Panc1 (cell line): Measurements from ENCODE around the gene LHX2. TPM values are rescaled to one million over a fixed set of nuclear protein-coding genes. Genes with fewer than 3 reads are reported as not detected.

Experiments
- ATAC-seq: fragments of 200-7000 bp; cut with Tn5 transposase; 2 replicates; pipeline ENCODE4 v1.9.1; 2020; ENCODE audit warnings: mild to moderate bottlenecking, moderate library complexity
- BruUV-seq: library from RNA; stranded (reverse); fragments of 400-500 nt; replicated peaks from 2 replicates; lab custom pipeline; 2021; lab: Mats Ljungman, UMichigan
- CTCF ChIA-PET: fragments of 300-600 bp; sonication (Branson Sonifier 250); formaldehyde crosslinking; loops from one replicate; lab custom pipeline; 2022; ENCODE audit warnings: antibody characterized with exemption; lab: Charles Lee
- POLR2A ChIA-PET: fragments of 300-600 bp; sonication (Branson Sonifier 250); formaldehyde crosslinking; loops from one replicate; lab custom pipeline; 2022; ENCODE audit warnings: antibody characterized with exemption; lab: Charles Lee
- DNase-seq: peaks from one replicate; pipeline ENCODE4 v3.0.0-alpha.2; 2010; ENCODE audit warnings: low read depth, low spot score
- H3K27ac ChIP-seq: 2 replicates; pipeline ENCODE4 v1.5.1; 2011; ENCODE audit warnings: mild to moderate bottlenecking, low read length, inconsistent platforms
- H3K27me3 ChIP-seq: fragments of 200-500 bp; sonication (Bioruptor generic); 2 replicates; pipeline ENCODE4 v1.6.0; 2014; ENCODE audit warnings: low read length, inconsistent platforms; ENCODE audit not compliant: control insufficient read depth, insufficient read depth
- H3K36me3 ChIP-seq: fragments of 200-500 bp; sonication (Bioruptor generic); 2 replicates; pipeline ENCODE4 v1.5.1; 2014; ENCODE audit warnings: inconsistent platforms, mild to moderate bottlenecking, low read length, moderate library complexity; ENCODE audit not compliant: control insufficient read depth, insufficient read depth
- H3K4me1 ChIP-seq: 2 replicates; pipeline ENCODE4 v1.5.1; 2011; ENCODE audit warnings: inconsistent platforms, mild to moderate bottlenecking, low read length, moderate library complexity; ENCODE audit not compliant: control insufficient read depth, insufficient read depth
- H3K4me3 ChIP-seq, 2 experiments: 2 replicates each; pipeline ENCODE4 v1.5.1; 2011 to 2012; ENCODE audit warnings: low read depth in 2 of 2, low read length in 2 of 2, mild to moderate bottlenecking in 2 of 2, inconsistent platforms in 1 of 2, moderate library complexity in 1 of 2
- H3K9me3 ChIP-seq: fragments of 200-500 bp; sonication (Bioruptor generic); 2 replicates; pipeline ENCODE4 v1.5.1; 2014; ENCODE audit warnings: low read depth, mild to moderate bottlenecking, inconsistent platforms, low read length, moderate library complexity; ENCODE audit not compliant: control insufficient read depth, insufficient read depth
- CTCF ChIP-seq: fragments of 450-650 bp; IDR thresholded peaks from 2 replicates; pipeline ENCODE4 v1.5.1; 2017; ENCODE audit warnings: mild to moderate bottlenecking
- POLR2AphosphoS5 ChIP-seq: IDR thresholded peaks from 2 replicates; pipeline ENCODE4 v1.6.1; 2012; ENCODE audit warnings: mild to moderate bottlenecking, low read depth, low read length, moderate library complexity
- SIN3A ChIP-seq: IDR thresholded peaks from 2 replicates; pipeline ENCODE4 v1.6.1; 2012; ENCODE audit warnings: low read depth, mild to moderate bottlenecking, low read length, moderate library complexity, borderline replicate concordance; ENCODE audit not compliant: insufficient read depth
- TCF7L2 ChIP-seq: IDR thresholded peaks from 2 replicates; pipeline ENCODE4 v1.6.1; 2011; ENCODE audit warnings: mild to moderate bottlenecking, low read depth, low read length, inconsistent platforms
- in situ Hi-C: cut with HindIII; loops from 2 replicates; pipeline ENCODE4 v1.10.0; 2016; ENCODE audit warnings: low sequenced_read_pairs, low pct_unique_long_range_greater_than_20kb
- intact Hi-C: fragments of 100-400 bp; cut with micrococcal nuclease; formaldehyde crosslinking; loops from one replicate; pipeline ENCODE4 v1.10.0; 2022; ENCODE audit not compliant: unreplicated experiment
- total RNA-seq: library from RNA; stranded (reverse); gene quantifications from one replicate; pipeline ENCODE4 v1.2.1, GENCODE V29; 2021; ENCODE audit not compliant: unreplicated experiment
- TF ChIP-seq, protein P1 (sequence below), 2 experiments: IDR thresholded peaks; 2 replicates each; pipeline ENCODE4 v1.6.1; 2011 to 2012; ENCODE audit warnings: low read depth in 2 of 2, control low read depth in 1 of 2, low read length in 1 of 2, mild to moderate bottlenecking in 1 of 2, moderate library complexity in 1 of 2; ENCODE audit not compliant: insufficient read depth in 1 of 2

LHX2 gene
- total RNA-seq, 1 experiment from 2014 or later: 0.36 TPM

- CTCF ChIA-PET: no interaction called here
- in situ Hi-C loops: no loop called here
- BruUV-seq: no TSS peak
- Histone ChIP-seq H3K4me3 (no peak overlapping the region), H3K36me3 (no peaks in the 10 kb centered on the region), H3K4me1 (no peaks in the 10 kb centered on the region), H3K27ac (no peak overlapping the region), H3K27me3 (peaks cover 5% of the 10 kb centered on the region), H3K9me3 (no peaks in the 10 kb centered on the region)
- DNase-seq (no peak), ATAC-seq (no peak)
- TF ChIP-seq CTCF (no peak), SIN3A (no peak), TCF7L2 (no peak), POLR2AphosphoS5 (no peak)
- TF ChIP-seq, protein P1, sequence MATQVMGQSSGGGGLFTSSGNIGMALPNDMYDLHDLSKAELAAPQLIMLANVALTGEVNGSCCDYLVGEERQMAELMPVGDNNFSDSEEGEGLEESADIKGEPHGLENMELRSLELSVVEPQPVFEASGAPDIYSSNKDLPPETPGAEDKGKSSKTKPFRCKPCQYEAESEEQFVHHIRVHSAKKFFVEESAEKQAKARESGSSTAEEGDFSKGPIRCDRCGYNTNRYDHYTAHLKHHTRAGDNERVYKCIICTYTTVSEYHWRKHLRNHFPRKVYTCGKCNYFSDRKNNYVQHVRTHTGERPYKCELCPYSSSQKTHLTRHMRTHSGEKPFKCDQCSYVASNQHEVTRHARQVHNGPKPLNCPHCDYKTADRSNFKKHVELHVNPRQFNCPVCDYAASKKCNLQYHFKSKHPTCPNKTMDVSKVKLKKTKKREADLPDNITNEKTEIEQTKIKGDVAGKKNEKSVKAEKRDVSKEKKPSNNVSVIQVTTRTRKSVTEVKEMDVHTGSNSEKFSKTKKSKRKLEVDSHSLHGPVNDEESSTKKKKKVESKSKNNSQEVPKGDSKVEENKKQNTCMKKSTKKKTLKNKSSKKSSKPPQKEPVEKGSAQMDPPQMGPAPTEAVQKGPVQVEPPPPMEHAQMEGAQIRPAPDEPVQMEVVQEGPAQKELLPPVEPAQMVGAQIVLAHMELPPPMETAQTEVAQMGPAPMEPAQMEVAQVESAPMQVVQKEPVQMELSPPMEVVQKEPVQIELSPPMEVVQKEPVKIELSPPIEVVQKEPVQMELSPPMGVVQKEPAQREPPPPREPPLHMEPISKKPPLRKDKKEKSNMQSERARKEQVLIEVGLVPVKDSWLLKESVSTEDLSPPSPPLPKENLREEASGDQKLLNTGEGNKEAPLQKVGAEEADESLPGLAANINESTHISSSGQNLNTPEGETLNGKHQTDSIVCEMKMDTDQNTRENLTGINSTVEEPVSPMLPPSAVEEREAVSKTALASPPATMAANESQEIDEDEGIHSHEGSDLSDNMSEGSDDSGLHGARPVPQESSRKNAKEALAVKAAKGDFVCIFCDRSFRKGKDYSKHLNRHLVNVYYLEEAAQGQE (IDR thresholded peaks at IDR 0.05; ENCODE audit: insufficient read depth in 1 of 2, low read depth in 2 of 2, low read length in 1 of 2): no peak
- intact Hi-C loops: no loop called here
- POLR2A ChIA-PET: no interaction called here
Observed at GRCh38 chr9:124012368-124013301, 1.1 kb downstream of the LHX2 start.

DNA sequence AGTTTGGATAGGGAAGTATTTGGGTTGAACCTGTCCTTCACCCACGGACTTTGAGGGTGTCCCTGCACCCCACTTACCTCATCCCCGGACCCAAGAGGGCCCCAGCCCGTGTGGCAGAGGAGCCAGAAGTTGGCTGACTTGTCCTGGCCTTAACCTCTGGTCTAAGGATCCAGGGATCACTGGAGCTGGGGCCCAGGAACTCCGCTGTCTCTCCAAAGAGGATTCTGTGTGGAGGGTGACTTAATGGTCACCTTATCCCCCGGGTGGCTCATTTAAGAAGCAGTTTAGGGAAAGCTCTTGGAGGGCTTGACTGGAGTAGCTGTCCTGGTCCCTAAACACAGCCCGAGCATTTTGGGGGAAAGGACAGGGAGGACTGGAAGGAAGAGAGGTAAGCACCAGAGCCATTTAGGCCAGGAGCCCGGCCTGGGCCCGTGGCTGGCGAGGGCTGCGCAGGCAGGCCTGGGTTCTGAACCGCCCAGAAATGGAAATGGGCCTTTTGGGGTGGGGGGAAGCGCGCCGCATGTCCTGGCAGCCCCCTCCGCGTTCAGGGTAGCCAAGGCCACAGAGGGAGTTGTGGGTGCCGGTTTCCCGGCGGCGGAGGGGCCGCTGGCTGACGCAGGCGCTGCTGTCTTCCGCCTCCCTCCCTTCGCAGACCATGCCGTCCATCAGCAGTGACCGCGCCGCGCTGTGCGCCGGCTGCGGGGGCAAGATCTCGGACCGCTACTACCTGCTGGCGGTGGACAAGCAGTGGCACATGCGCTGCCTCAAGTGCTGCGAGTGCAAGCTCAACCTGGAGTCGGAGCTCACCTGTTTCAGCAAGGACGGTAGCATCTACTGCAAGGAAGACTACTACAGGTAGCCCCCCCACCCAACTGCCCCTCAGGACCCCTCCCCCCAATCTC lies 2.0 kb downstream of the LHX2 start:
- ChIA-PET POLR2A (no interaction called here), CTCF (no interaction called here)
- Histone ChIP-seq H3K4me3 (no peak overlapping the region), H3K36me3 (no peaks in the 10 kb centered on the region), H3K9me3 (no peaks in the 10 kb centered on the region), H3K4me1 (0 out of 2 replicates have a peak, but pooled peaks cover 2% of the 10 kb centered on the region), H3K27me3 (no peaks in the 10 kb centered on the region; the same call in 1 of the 2 replicates), H3K27ac (no peak overlapping the region)
- in situ Hi-C loops: no loop called here
- intact Hi-C loops: no loop called here
- no peak for TF ChIP-seq TCF7L2
- TF ChIP-seq CTCF: no peak
- TF ChIP-seq, protein P1 (IDR thresholded peaks at IDR 0.05; ENCODE audit: insufficient read depth in 1 of 2, low read depth in 2 of 2, low read length in 1 of 2): no peak
- TF ChIP-seq SIN3A: no peak
- no peak for TF ChIP-seq POLR2AphosphoS5
- ATAC-seq: no peak
- BruUV-seq: no TSS peak
- DNase-seq: no peak
